GM10248 (cell line): ENCODE data around the gene DNM1L.
A peak's percentile ranks its signal among the peaks of the same experiment; 100 is the strongest.

Experiments
- CTCF ChIA-PET: fragments of 300-600 bp; sonication (Branson Sonifier 250); formaldehyde crosslinking; extraction: SDS; loops from one replicate; lab custom pipeline; 2021; ENCODE audit warnings: antibody characterized with exemption; lab: Yijun Ruan, JAX
- POLR2A ChIA-PET: fragments of 350-650 bp; sonication (Branson Sonifier 250); formaldehyde crosslinking; extraction: SDS; loops from one replicate; lab custom pipeline; 2020; ENCODE audit warnings: antibody characterized with exemption; lab: Yijun Ruan, JAX
- DNase-seq: peaks from one replicate; pipeline ENCODE4 v3.0.0; 2012; ENCODE audit errors: extremely low spot score
- TF ChIP-seq, protein P1 (sequence below): IDR thresholded peaks from 2 replicates; pipeline ENCODE4 v1.5.1; 2012; ENCODE audit warnings: mild to moderate bottlenecking, low read depth; ENCODE audit errors: extremely low read depth, missing control alignments, control extremely low read depth

The DNM1L gene

DNA sequence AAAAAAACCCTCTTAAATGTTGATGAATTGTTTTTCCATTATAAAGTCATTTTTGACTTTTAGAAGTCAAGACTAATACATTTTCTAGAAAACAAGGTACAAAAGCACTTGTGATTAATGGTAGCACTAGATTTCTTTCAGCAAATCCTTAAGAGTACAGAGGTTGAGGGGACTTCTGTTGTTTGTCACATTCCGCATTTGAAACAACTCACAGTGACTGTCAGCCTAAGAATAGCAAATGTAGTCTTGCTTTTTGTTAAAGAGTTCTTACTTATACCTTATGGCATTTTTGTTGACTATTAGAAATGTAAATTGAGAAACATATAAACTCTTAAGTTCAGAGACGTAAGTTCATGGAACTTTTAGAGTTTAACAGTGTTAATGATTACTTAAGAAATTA, 60.2 kb downstream of the DNM1L start:
- TF ChIP-seq, protein P1, sequence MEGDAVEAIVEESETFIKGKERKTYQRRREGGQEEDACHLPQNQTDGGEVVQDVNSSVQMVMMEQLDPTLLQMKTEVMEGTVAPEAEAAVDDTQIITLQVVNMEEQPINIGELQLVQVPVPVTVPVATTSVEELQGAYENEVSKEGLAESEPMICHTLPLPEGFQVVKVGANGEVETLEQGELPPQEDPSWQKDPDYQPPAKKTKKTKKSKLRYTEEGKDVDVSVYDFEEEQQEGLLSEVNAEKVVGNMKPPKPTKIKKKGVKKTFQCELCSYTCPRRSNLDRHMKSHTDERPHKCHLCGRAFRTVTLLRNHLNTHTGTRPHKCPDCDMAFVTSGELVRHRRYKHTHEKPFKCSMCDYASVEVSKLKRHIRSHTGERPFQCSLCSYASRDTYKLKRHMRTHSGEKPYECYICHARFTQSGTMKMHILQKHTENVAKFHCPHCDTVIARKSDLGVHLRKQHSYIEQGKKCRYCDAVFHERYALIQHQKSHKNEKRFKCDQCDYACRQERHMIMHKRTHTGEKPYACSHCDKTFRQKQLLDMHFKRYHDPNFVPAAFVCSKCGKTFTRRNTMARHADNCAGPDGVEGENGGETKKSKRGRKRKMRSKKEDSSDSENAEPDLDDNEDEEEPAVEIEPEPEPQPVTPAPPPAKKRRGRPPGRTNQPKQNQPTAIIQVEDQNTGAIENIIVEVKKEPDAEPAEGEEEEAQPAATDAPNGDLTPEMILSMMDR, result no peak
- DNase-seq, result no peak
- ChIA-PET CTCF (no interaction called here), POLR2A (no interaction called here)

DNA sequence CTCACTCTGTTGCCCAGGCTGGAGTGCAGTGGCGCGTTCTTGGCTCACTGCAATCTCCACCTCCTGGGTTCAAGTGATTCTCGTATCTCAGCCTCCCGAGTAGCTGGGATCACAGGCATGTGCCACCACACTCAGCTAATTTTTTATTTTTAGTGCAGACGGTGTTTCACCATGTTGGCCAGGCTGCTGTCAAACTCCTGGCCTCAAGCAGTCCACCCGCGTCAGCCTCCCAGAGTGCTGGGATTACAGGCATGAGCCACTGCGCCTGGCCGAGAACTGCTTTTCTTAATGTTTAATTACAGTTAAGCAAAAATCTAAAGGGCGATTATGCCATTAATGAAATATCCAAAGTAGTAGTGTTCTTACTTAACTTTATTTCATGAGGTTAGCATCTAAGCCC, 63.0 kb downstream of the DNM1L start:
- CTCF ChIA-PET, result interaction anchor here (0.9 to 3.5 kb wide), 3 partner anchors 8 to 376 kb away, joined by 3 to 23 read pairs (median 3); partner anchors contain the start of gene YARS2
- DNase-seq, result no peak
- POLR2A ChIA-PET, result no interaction called here
- TF ChIP-seq, protein P1, result no peak

DNA sequence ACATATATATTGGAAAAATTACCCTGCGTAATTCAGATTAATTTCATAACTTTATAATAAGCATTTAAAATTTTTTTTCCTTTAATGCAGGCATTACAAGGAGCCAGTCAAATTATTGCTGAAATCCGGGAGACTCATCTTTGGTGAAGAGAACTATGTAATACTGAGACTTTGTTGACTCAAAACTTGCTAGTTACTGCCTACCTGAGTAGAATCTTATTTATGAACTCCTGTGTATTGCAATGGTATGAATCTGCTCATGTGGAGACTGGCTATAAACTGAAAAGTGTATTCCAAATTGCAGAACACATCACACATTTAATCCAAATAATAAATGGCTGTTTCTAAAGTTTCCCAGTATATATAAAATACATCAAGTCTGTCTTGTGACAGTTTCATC, 64.2 kb downstream of the DNM1L start:
- DNase-seq, result no peak
- POLR2A ChIA-PET, result no interaction called here
- CTCF ChIA-PET, result interaction anchor here (2.1 to 3.5 kb wide), 2 partner anchors 12 kb away, joined by 21 to 23 read pairs; partner anchors contain the start of gene YARS2
- TF ChIP-seq, protein P1, result no peak

DNA sequence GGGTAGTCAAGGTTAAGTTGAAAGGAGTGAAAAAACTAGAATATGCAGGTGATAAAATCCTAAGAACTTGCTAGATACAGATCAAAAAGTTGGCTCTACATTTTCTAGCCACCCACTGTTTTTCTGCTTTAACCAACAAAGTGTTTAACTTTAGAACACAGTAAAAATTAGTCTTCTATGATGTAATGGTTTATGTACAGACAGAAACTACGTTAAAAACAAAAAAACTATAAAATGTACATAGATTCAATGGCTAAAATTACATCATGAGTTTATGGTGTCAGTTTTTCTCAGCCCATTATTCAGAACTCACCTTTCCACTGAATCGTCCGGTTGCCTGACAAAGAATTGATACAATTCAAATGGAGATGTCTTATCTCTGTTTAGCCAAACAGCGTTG, 74.5 kb downstream of the DNM1L start:
- CTCF ChIA-PET, result interaction anchor here (1.1 to 4.3 kb wide), 10 partner anchors 9 to 1268 kb away, joined by 3 to 77 read pairs (median 16); partner anchors contain the start of gene ALG10
- POLR2A ChIA-PET, result interaction anchor here (0.6 kb wide), 1 partner anchor 1106 kb away, joined by 3 read pairs; no protein-coding TSS in a partner anchor
- no peak for DNase-seq
- TF ChIP-seq, protein P1, result no peak

DNA sequence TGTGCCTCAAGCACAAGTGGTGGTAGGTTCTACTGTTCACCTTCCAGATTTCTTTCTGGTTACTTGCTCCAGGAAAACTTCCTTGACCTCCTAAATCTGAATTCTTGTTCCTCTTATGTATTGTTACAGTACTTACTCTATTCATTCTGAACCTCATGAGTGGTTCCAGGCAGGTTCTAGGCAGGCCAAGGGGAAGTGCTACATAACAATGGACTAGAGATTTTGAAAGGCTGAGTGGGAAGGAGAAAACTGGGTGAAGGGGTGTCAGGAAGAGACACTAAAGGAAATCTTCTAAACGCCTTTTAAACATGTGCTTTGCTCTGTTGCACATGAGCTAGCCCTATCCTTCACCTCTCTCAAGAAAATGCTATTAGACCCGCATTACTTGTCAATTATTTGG, 75.0 kb downstream of the DNM1L start:
- CTCF ChIA-PET, result interaction anchor here (1.0 to 4.4 kb wide), 25 partner anchors 10 to 1277 kb away, joined by 3 to 77 read pairs (median 11); partner anchors contain the start of gene ALG10
- POLR2A ChIA-PET, result no interaction called here
- TF ChIP-seq, protein P1, result no peak
- no peak for DNase-seq

DNA sequence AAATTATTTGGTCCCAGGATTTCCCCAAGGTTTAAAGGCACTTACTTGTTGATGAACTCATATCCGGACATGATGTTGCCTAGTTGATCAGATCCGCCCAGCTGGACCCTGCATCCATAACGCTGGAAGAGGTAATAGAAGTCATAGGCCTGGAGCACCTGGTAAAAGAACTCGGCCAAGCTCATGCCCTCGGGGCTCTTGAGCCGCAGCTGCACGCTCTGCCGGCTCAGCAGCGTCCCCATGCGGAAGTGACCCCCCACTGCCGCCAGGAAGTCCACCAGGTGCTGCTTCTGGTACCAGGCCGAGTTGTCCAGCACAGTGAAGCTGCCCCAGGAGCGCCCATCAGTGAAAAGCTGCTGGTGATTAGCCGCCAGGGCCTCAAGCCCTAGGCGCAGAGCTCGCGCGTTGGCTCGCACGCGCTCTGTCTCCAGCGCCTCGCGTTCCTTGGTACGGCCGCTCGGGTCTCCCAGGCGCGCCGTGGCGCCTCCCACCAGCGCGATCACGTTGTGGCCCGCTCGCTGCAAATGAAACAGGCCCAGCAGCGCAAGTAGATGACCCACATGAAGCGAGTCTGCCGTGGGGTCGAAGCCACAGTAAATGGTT, 76.1 kb downstream of the DNM1L start:
- TF ChIP-seq, protein P1, result peak; percentile 98
- ChIA-PET POLR2A (interaction anchor here (0.6 to 1.2 kb wide), 4 partner anchors 76 to 1458 kb away, joined by 3 to 8 read pairs (median 4); partner anchors contain the start of gene ALG10), CTCF (interaction anchor here (0.6 to 4.4 kb wide), 89 partner anchors 9 to 1483 kb away, joined by 3 to 77 read pairs (median 5); partner anchors contain the start of genes ALG10, DNM1L, ETFBKMT and PKP2)
- peak; percentile 78 for DNase-seq
